ENCODE results near the gene GIMAP5.

The GIMAP5 gene

DNA sequence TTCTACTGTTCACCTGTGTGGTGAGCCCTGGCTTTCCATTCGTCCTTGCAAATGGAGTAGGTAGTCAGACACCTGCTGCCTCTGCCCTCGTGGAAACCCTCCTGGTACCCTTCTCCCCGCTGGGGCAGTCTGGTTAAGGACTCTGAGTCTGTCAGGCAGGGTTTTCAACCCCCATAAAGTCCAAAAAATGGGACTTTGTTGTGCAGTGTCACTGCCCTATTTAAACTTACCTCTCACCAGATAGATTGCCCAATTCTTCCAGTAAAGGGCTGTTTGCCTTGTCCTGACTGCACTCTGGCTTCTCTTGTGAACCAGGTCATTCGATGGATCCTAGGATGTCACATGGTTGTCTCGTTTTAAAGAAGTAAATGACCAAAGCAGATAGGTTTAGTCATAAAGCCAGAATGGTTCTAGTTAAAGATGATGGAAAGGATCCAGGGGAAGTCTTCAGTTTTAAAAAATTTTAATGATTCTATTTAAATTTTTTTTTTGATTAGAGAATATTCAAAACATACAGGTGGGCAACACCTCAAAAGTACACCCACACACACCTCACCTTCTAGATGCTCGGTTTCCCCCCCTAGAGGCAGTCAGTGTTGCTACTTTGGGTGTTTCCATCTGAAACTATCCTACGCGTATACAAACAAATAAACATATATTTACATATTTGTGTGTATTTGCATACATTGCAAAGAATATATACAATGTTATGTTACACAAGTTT is 41.0 kb downstream of the GIMAP5 start:
- no peak for DNase-seq

DNA sequence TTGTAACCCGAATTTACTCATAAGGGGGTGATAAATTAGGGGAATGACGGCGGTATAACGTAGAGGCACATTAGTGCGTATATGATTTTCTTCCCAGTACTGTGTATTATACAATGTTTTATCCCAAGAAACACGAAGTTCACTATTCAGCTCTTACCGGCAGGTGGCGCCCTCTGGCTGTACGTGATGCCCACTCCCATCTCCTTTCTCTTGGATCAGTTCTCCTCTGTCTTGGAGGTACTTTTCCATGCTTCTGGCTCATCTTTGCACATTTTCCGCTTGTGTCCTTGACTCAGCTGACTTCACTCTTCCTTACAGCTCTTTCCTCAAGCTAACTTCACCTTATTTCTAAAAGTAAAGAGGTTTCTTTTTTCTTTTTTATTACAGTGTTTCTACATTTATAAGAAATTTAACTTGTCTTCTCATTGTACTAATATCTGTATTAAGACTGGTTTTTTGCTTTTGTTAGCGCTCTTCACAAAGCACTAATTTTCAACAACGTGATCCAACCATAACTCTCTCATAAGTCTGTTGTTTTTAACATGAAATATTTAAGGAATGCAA is 41.6 kb downstream of the GIMAP5 start:
- DNase-seq: peak; percentile 50

DNA sequence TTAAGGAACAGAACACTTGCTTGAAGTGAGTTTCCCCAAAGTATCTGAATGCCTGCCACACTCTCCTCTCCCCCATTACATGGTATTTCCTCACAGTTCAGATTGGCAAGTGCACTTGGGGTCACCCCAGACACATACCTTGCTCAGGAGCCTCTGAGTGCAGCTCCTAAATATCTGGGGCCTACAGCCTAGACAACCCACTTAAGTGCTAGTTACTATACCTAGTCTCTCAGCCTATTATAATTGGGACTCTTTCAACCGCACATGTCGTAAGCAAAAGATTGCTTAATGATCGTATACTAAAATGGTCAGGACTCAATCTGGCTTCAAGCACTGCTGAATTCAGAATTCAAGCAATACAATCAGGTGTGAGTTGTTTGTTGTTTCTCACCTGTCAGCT is 43.1 kb downstream of the GIMAP5 start:
- DNase-seq: no peak

DNA sequence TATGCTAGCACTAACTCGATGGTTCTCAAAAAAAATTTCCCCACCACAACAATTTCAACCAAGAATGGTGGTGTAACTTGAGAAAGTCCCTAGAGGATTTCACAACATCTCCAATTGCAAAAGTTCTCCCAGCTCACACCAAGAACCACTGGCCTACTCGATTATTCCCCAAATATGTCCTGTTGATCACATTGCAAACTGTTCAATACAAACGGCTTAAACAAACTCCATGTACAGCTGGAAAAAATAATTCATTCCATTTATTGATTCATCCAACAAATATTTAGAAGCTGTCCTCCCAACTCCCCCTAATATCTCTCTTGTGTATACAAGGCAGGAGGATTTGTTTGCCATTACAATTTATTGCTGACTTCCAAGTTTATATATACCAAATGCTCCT is 43.9 kb downstream of the GIMAP5 start:
- no peak for DNase-seq

DNA sequence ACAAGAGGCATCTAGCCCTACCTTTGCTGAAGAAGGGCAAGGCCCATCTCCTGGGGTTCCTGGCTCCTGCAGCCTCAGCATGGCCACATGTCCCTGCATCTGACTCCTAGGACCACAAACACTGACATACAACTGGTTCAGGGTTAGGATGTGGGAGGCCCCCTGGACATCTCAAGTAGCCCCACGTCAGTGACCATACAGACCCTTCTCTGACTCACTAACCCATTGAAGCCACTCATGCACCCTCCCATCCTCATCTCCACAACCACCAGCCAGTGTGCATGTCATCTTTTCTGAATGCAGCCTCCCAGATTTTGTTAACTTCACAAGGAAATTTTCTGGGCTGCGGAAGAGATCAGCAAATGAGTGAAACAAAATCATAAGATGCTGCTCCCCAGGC is 44.7 kb downstream of the GIMAP5 start:
- no peak for DNase-seq

DNA sequence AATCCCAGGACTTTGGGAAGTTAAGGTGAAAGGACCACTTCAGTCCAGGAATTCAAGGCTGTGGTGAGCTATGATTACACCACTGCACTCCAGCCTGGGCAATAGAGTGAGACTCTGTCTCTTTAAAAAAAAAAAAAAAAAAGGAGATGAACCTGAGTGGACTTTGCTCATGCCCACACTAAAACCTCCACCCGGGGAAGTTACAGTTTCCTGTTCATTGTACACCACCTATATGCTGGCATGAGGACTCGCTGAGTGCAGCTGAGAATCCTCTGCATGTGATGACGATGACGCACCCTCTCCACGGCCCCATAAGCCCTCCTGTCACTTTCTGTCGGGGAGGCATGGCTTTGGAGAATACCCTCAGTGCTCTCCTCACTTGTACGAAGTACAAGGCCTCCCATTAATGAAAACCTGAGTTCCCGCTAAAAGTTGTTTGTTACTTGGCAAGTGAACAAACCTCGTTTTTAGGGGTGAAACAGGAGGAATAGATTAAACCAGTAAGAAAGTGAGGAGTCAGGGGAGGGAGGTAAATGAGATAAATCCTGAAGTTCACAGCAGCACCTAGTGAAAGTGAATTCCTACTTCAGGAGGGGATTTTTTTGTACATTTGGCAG is 47.0 kb downstream of the GIMAP5 start:
- no peak for DNase-seq

DNA sequence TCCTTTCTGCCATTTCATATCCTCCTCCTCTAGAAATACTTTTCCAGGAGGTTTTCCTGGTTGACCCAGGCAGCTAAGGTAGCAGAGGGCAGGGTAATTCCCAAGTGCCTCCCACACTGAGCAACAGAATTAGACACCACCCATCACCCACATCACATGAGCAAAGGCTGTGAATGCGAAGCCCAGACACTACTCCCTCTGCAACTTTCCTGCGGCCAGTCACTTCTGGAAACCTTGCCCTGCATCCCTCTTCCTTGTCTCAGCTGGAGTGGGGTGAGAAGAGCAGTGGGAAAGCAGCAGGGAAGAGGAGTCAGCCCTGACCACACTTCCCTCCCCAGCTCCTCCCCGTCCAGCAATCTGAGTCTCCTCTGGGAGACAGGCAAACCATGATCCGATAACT is 47.7 kb downstream of the GIMAP5 start:
- DNase-seq: no peak

DNA sequence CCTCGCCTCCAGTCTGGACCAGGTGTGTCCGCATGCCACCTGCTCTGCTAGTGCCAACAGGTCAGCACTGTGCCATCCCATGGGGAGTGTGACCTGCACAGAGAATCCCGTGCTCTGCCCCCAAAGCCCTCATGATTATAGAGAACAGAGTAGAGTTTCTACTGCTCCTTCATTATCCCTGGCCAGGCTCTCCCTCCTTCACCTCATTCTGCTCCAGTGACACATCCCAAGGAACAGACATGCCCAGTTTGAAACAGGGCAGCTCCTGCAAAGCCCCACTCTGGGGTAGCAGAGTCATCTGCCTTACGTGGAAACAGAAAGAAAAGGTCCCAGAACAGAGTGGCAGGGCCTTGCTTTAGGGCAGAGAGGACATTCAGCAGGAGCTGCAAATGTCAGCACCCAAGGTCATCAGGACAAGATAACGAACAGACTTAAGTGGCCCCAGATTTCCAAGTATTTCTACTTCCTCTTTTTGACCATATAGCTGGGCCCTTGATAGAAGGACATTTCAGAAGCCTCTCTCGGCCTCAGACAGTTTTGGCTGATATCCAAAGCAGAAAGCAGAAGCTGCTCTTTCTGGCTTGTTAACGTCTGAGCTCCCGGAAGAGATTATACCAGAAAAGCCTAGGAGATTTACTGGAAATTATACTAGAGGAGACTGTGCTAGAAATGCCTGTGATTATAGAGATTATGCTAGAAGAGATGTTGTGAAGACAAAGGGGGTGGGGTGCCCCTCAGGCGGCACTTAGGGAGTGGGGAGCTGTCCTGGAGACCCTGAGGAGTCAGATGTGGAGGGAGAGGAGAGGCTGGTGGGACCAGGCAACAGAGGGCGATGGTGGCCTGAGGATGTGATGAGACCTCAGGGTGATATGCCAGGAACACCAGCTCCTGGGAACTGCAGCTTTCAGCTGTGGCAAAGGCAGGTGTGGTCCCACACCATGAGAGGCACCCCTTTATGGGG is 50.4 kb downstream of the GIMAP5 start:
- no peak for DNase-seq

DNA sequence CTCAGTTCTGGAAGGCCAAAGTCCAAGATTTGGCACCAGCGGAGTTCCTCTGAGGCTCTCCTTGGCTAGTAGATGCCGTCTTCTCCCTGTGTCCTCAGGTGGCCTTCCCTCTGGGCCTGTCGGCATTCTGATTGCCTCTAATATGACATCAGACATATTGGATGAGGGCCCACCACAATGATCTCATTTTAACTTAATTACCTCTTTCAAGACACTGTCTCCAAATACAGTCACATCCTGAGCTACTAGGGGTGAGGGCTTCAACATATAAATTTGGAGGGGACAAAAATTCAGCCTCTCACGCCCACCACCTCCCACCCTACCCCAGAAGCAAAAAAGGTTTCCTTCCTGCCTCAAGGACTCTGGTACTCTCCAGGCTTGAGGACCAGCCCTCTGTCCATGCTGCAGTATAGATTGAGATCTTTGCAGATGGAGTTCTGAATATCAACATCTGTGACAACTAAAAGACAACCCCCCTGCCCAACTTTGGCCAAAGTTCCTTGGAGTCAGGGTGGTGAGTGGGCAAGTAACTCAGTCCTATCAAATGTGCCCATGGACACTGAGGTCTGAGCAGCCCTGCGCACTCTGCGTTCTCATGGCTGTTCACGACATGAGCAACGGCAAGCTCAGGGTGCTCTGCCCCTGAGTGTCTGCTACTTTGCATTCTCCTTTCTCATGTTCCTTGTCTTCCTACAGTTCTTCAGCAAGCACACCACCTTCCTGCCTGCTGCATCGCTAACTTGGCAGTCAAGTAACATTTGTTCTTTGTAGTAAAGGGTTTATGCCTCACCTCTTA is 51.5 kb downstream of the GIMAP5 start:
- DNase-seq: no peak

DNA sequence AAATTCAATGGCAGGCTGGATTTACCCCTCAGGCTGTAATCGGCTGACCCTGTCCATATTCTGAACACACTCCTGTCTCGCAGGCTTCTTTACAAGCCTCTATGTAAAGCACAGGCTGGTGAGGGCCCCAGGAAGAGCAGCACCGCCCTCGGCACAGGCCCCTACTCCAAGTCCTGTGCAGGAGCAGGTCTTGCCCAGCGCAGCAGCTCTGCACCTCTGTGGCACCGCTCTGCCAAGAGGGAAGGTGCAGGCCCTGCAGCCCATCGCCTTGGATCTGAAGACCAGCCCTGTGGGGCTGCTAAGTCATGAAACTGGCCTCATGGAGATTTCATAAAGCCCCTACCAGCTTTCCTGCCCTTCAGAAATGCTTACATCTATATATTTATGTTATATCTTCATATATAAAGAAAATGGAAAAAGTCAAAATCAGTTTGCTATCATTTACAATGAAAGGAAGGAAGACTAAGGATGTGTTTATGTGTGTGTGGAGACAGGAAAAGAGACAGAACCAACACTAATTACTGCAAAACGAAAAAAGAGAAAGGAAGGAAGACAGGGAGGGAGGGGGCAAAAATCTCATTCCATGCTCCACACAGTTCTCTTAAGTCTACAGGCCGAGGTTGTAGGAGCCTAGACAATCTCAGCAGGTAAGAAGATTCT is 53.3 kb downstream of the GIMAP5 start:
- DNase-seq: no peak

DNA sequence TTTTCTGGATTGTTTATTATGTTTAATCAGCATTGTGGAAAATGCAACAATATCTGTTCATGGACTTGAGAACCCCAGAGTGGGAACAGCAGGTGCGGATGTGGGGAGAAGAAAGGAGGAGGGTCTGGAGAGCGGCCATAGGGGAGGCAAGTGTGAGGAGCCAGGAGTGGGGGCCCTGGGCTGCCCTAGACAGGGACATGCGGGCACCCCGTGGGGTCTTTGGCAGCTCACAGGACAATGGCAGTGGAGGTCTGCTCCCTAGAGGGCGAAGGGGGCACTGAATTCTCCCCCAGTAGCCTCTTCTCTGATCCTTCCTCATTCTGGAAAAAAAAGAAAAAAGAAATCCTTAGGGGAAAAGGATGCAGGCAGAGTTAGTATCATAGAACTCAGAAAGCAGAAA is 54.1 kb downstream of the GIMAP5 start:
- DNase-seq: no peak

DNA sequence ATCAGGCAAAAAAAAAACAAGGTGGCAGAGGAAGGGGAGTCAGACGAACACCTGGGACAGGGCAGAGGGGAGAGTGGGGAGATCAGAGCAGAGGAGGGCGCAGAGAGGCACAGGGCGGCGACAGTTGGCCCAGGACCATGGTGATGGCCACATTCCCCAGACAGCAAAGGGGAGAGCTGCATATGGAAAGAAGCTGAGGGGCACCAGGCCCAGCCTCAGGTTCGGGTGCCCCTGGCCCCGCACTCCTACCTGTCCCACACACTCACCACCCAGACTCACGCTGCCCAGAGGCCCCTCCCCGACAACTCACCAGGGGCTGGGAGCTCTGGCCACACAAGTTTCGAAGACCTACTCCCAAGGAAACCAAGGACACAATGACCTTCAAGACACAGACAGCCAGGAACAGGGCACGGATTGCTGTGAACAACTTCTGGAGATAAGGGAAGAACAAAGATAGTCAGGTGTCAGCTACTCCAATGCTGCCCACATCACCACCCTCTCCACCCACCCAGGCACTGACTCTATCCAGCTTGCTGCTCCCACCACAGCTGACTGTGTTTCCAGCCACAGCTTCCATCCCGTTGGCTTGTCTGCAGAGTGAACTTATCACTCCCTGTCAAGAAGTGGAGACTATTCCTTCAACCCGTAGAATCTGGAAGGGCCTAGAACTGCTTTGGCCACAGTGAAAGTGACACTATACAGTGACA is 54.7 kb downstream of the GIMAP5 start:
- no peak for DNase-seq

Measured in GOT3 (cell line).